HCT116 (cell line): ENCODE data around the gene SNCAIP. TPM values are rescaled to one million over a fixed set of nuclear protein-coding genes. Genes with fewer than 3 reads are reported as not detected.

Experiments used
- ATAC-seq: fragments of 200-7000 bp; cut with Tn5 transposase; 2 replicates; pipeline ENCODE4 v1.9.1; 2020; ENCODE audit warnings: mild to moderate bottlenecking, moderate library complexity
- BruUV-seq: library from RNA; stranded (reverse); fragments of 400-500 nt; replicated peaks from 2 replicates; lab custom pipeline; 2021; lab: Mats Ljungman, UMichigan
- CTCF ChIA-PET: fragments of 300-600 bp; sonication (Branson Sonifier 250); formaldehyde crosslinking; loops from one replicate; lab custom pipeline; 2021; ENCODE audit warnings: antibody characterized with exemption; lab: Charles Lee
- POLR2A ChIA-PET: fragments of 300-600, 350-600 bp; sonication (Branson Sonifier 250); formaldehyde crosslinking; loops from one replicate; lab custom pipeline; 2021; ENCODE audit warnings: antibody characterized with exemption; lab: Charles Lee
- RAD21 ChIA-PET, 2 experiments: fragments of 300-600 bp; sonication (Branson Sonifier 250); formaldehyde crosslinking; loops; one replicate each; lab custom pipeline; 2023; ENCODE audit warnings: low total read pairs in 2 of 2; ENCODE audit not compliant: uncharacterized antibody in 2 of 2, unreplicated experiment in 2 of 2, low non-redundant PET in 1 of 2; lab: Charles Lee
- DNase-seq: peaks from one replicate; pipeline ENCODE4 v3.0.0-alpha.2; 2010; ENCODE audit warnings: low read depth, low spot score
- H2AFZ ChIP-seq: fragments of 200-600 bp; shearing (Covaris generic), sonication (generic); 2 replicates; pipeline ENCODE4 v1.6.1; 2017; ENCODE audit warnings: low read depth, mixed run types, mixed read lengths, antibody characterized with exemption, low read length; ENCODE audit not compliant: poor library complexity, severe bottlenecking
- H3K27ac ChIP-seq: 2 replicates; pipeline ENCODE4 v1.5.1; 2012; ENCODE audit warnings: low read depth, low read length
- H3K27me3 ChIP-seq: fragments of 200-600 bp; sonication (generic); 2 replicates; pipeline ENCODE4 v1.6.1; 2016; ENCODE audit warnings: mixed run types, low read length, mixed read lengths; ENCODE audit not compliant: insufficient read depth
- H3K36me3 ChIP-seq, 2 experiments: fragments of 200-500 bp in 1 of 2; fragments of 200-600 bp in 1 of 2; sonication (Bioruptor generic) in 1 of 2; sonication (generic) in 1 of 2; 2 replicates each; pipeline versions ENCODE4 v1.5.1 to v1.6.1; 2014 to 2016; ENCODE audit warnings: low read length in 2 of 2, inconsistent platforms in 1 of 2, mixed read lengths in 1 of 2, mixed run types in 1 of 2; ENCODE audit not compliant: insufficient read depth in 2 of 2, control insufficient read depth in 1 of 2
- H3K4me1 ChIP-seq, 2 experiments: fragments of 200-600 bp in 1 of 2; sonication (generic) in 1 of 2; 2 replicates each; pipeline versions ENCODE4 v1.5.1 to v1.6.1; 2012 to 2017; ENCODE audit warnings: low read length in 2 of 2, inconsistent platforms in 1 of 2, mild to moderate bottlenecking in 1 of 2, mixed read lengths in 1 of 2, mixed run types in 1 of 2, moderate library complexity in 1 of 2; ENCODE audit not compliant: insufficient read depth in 2 of 2, control insufficient read depth in 1 of 2
- H3K4me2 ChIP-seq: fragments of 200-600 bp; sonication (generic); 2 replicates; pipeline ENCODE4 v1.6.1; 2017; ENCODE audit warnings: mixed run types, low read length, mixed read lengths
- H3K4me3 ChIP-seq, 2 experiments: fragments of 200-600 bp in 1 of 2; sonication (generic) in 1 of 2; replicated peaks in 1 of 2; 2 replicates each; pipeline ENCODE4 v1.5.1; 2011 to 2016; ENCODE audit warnings: low read length in 2 of 2, control low read depth in 1 of 2, low read depth in 1 of 2, mild to moderate bottlenecking in 1 of 2, mixed read lengths in 1 of 2, mixed run types in 1 of 2
- H3K79me2 ChIP-seq: fragments of 200-600 bp; sonication (generic); 2 replicates; pipeline ENCODE4 v1.6.1; 2017; ENCODE audit warnings: mild to moderate bottlenecking, mixed run types, low read length, moderate library complexity, mixed read lengths; ENCODE audit not compliant: insufficient read depth
- H3K9ac ChIP-seq: fragments of 200-600 bp; sonication (generic); 2 replicates; pipeline ENCODE4 v1.6.1; 2016; ENCODE audit warnings: low read length, mixed read lengths
- H3K9me2 ChIP-seq: fragments of 200-600 bp; sonication (generic), shearing (Covaris generic); 2 replicates; pipeline ENCODE4 v1.6.1; 2017; ENCODE audit warnings: mixed run types, mild to moderate bottlenecking, moderate library complexity; ENCODE audit not compliant: insufficient read depth
- H3K9me3 ChIP-seq, 2 experiments: fragments of 200-500 bp in 1 of 2; fragments of 200-600 bp in 1 of 2; sonication (Bioruptor generic) in 1 of 2; sonication (generic) in 1 of 2; 2 replicates each; pipeline ENCODE4 v1.6.1; 2014 to 2017; ENCODE audit warnings: low read length in 2 of 2, mixed read lengths in 2 of 2, inconsistent platforms in 1 of 2, low read depth in 1 of 2, mild to moderate bottlenecking in 1 of 2, mixed run types in 1 of 2, moderate library complexity in 1 of 2; ENCODE audit not compliant: control insufficient read depth in 1 of 2, insufficient read depth in 1 of 2
- H4K20me1 ChIP-seq: fragments of 200-600 bp; sonication (generic), shearing (Covaris generic); 2 replicates; pipeline ENCODE4 v1.6.1; 2017; ENCODE audit warnings: mixed run types, mild to moderate bottlenecking, moderate library complexity; ENCODE audit not compliant: insufficient read depth
- CBX3 ChIP-seq: IDR thresholded peaks from 2 replicates; pipeline ENCODE4 v1.6.1; 2012; ENCODE audit warnings: low read depth
- EGR1 ChIP-seq: IDR thresholded peaks from 2 replicates; pipeline ENCODE4 v1.6.1; 2012; ENCODE audit warnings: low read depth
- EZH2 ChIP-seq: fragments of 200-600 bp; sonication (generic); IDR thresholded peaks from 2 replicates; pipeline ENCODE4 v1.6.1; 2017; ENCODE audit warnings: antibody characterized with exemption, mixed run types
- EZH2phosphoT487 ChIP-seq: fragments of 200-600 bp; IDR thresholded peaks from 2 replicates; pipeline ENCODE4 v1.6.1; 2018; ENCODE audit warnings: antibody characterized with exemption, borderline replicate concordance
- FOSL1 ChIP-seq: IDR thresholded peaks from 2 replicates; pipeline ENCODE4 v1.6.1; 2012; ENCODE audit warnings: low read depth
- JUND ChIP-seq: IDR thresholded peaks from 2 replicates; pipeline ENCODE4 v1.6.1; 2012
- POLR2AphosphoS5 ChIP-seq: IDR thresholded peaks from 2 replicates; pipeline ENCODE4 v1.6.1; 2011; ENCODE audit warnings: mild to moderate bottlenecking, low read depth, low read length, moderate library complexity
- RAD21 ChIP-seq: IDR thresholded peaks from 2 replicates; pipeline ENCODE4 v1.6.1; 2012; ENCODE audit warnings: low read depth, mild to moderate bottlenecking
- SIN3A ChIP-seq: IDR thresholded peaks from 2 replicates; pipeline ENCODE4 v1.6.1; 2012; ENCODE audit warnings: low read depth
- SP1 ChIP-seq: IDR thresholded peaks from 2 replicates; pipeline ENCODE4 v1.6.1; 2012; ENCODE audit warnings: low read depth
- YY1 ChIP-seq: IDR thresholded peaks from 2 replicates; pipeline ENCODE4 v1.6.1; 2011; ENCODE audit warnings: low read length, low read depth, moderate library complexity, mild to moderate bottlenecking; ENCODE audit not compliant: insufficient replicate concordance; ENCODE audit errors: extremely low read depth
- ZFX ChIP-seq: fragments of 450-650 bp; IDR thresholded peaks from 2 replicates; pipeline ENCODE4 v1.6.1; 2017
- intact Hi-C: fragments of 100-400 bp; cut with micrococcal nuclease; formaldehyde crosslinking; loops from 2 replicates; pipeline ENCODE4 v1.10.0; 2022
- total RNA-seq: library from RNA; stranded (reverse); gene quantifications from one replicate; pipeline ENCODE4 v1.2.1, GENCODE V29; 2021; ENCODE audit not compliant: unreplicated experiment
- TF ChIP-seq, protein P1 (sequence below): IDR thresholded peaks from 2 replicates; pipeline ENCODE4 v1.6.1; 2012
- TF ChIP-seq, protein P2 (sequence below): IDR thresholded peaks from 2 replicates; pipeline ENCODE4 v1.6.1; 2012
- TF ChIP-seq, protein P3 (sequence below): IDR thresholded peaks from 2 replicates; pipeline ENCODE4 v1.6.1; 2011; ENCODE audit warnings: mild to moderate bottlenecking, low read length, moderate library complexity; ENCODE audit not compliant: insufficient replicate concordance; ENCODE audit errors: extremely low read depth

Gene SNCAIP
- total RNA-seq, 1 experiment from 2014 or later, result not detected

DNA sequence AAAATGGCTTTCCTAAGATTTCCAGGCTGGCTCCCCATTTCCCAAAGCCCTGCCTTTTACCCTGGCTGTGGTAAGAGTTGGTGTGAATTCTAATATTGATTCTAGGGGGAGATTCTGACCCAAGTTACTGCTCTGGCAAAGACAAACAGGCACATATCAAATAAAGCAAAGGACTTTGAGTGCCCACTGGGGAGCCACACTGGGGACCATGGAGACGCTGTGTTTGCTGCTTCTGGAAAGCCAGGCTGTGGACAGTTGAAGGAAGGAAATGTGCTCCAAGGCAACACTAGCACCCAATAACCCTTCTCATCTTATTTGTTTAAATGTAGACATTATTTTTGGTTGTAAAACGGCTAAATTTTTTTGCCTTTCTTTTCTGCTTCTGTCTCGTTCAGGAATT, 78.7 kb downstream of the SNCAIP start:
- Histone ChIP-seq H3K4me2 (no peak overlapping the region), H4K20me1 (no peaks in the 10 kb centered on the region), H3K9me3 (no peaks in the 10 kb centered on the region), H3K9me2 (no peaks in the 10 kb centered on the region), H3K4me1 (no peaks in the 10 kb centered on the region), H3K79me2 (no peaks in the 10 kb centered on the region), H3K4me3 (no peak overlapping the region), H3K27me3 (peaks cover 3% of the 10 kb centered on the region; the same call in 1 of the 2 replicates), H3K9ac (no peak overlapping the region), H3K36me3 (no peaks in the 10 kb centered on the region), H2AFZ (no peak overlapping the region), H3K27ac (no peak overlapping the region)
- ChIA-PET RAD21 (no interaction called here), POLR2A (no interaction called here), CTCF (no interaction called here)
- TF ChIP-seq SIN3A (no peak), POLR2AphosphoS5 (no peak), EZH2 (no peak), RAD21 (no peak), SP1 (no peak), JUND (no peak), FOSL1 (no peak), EZH2phosphoT487 (no peak), CBX3 (no peak), EGR1 (no peak), ZFX (no peak), YY1 (no peak)
- TF ChIP-seq, protein P1, sequence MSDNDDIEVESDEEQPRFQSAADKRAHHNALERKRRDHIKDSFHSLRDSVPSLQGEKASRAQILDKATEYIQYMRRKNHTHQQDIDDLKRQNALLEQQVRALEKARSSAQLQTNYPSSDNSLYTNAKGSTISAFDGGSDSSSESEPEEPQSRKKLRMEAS, result no peak
- TF ChIP-seq, protein P2, sequence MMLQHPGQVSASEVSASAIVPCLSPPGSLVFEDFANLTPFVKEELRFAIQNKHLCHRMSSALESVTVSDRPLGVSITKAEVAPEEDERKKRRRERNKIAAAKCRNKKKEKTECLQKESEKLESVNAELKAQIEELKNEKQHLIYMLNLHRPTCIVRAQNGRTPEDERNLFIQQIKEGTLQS, result no peak
- TF ChIP-seq, protein P3, sequence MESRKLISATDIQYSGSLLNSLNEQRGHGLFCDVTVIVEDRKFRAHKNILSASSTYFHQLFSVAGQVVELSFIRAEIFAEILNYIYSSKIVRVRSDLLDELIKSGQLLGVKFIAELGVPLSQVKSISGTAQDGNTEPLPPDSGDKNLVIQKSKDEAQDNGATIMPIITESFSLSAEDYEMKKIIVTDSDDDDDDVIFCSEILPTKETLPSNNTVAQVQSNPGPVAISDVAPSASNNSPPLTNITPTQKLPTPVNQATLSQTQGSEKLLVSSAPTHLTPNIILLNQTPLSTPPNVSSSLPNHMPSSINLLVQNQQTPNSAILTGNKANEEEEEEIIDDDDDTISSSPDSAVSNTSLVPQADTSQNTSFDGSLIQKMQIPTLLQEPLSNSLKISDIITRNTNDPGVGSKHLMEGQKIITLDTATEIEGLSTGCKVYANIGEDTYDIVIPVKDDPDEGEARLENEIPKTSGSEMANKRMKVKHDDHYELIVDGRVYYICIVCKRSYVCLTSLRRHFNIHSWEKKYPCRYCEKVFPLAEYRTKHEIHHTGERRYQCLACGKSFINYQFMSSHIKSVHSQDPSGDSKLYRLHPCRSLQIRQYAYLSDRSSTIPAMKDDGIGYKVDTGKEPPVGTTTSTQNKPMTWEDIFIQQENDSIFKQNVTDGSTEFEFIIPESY, result no peak
- no peak for DNase-seq
- no peak for ATAC-seq
- intact Hi-C loops, result no loop called here
- no TSS peak for BruUV-seq
